ENCODE data around the gene MS4A2.

MS4A2 gene

GRCh38 chr11:60088364-60088763 is at the start of gene MS4A2:
MS4A2 (plus strand) TSS chr11:60088664; CDS start chr11:60088766, 102 bp downstream.
- TF ChIP-seq GATA3 (IDR thresholded peaks at IDR 0.05; ENCODE audit: low read depth, low read length), result no peak
- TF ChIP-seq GATA2 (IDR thresholded peaks at IDR 0.05; ENCODE audit: low read depth, low read length), result no peak

- TF ChIP-seq GATA3 (IDR thresholded peaks at IDR 0.05; ENCODE audit: low read depth, low read length) (no peak), GATA2 (IDR thresholded peaks at IDR 0.05; ENCODE audit: low read depth, low read length) (no peak)
Measured at GRCh38 chr11:60040109-60040508, 48.4 kb upstream of the MS4A2 start, which contains the start of gene OOSP2. OOSP2 (plus strand) TSS chr11:60040409; CDS start chr11:60040460, 51 bp downstream.

- TF ChIP-seq GATA3 (IDR thresholded peaks at IDR 0.05; ENCODE audit: low read depth, low read length), result no peak
- no peak for TF ChIP-seq GATA2 (IDR thresholded peaks at IDR 0.05; ENCODE audit: low read depth, low read length)
Measured at GRCh38 chr11:60056349-60056969, 32.0 kb upstream of the MS4A2 start, which contains the start of gene MS4A3. MS4A3 (plus strand) TSS chr11:60056665; CDS start chr11:60061161, 4,496 bp downstream.

- TF ChIP-seq GATA2 (IDR thresholded peaks at IDR 0.05; ENCODE audit: low read depth, low read length) (no peak), GATA3 (IDR thresholded peaks at IDR 0.05; ENCODE audit: low read depth, low read length) (no peak)
Measured at GRCh38 chr11:60059052-60059451, 29.4 kb upstream of the MS4A2 start.

- no peak for TF ChIP-seq GATA3 (IDR thresholded peaks at IDR 0.05; ENCODE audit: low read depth, low read length)
Measured at GRCh38 chr11:60059521-60060240, 28.8 kb upstream of the MS4A2 start.

- TF ChIP-seq GATA3 (IDR thresholded peaks at IDR 0.05; ENCODE audit: low read depth, low read length) (no peak), GATA2 (IDR thresholded peaks at IDR 0.05; ENCODE audit: low read depth, low read length) (no peak)
Measured at GRCh38 chr11:60064111-60064510, 24.4 kb upstream of the MS4A2 start.

GRCh38 chr11:60065801-60066200 is 22.7 kb upstream of the MS4A2 start:
- TF ChIP-seq GATA3 (IDR thresholded peaks at IDR 0.05; ENCODE audit: low read depth, low read length), result no peak
- no peak for TF ChIP-seq GATA2 (IDR thresholded peaks at IDR 0.05; ENCODE audit: low read depth, low read length)

- TF ChIP-seq GATA3 (IDR thresholded peaks at IDR 0.05; ENCODE audit: low read depth, low read length) (0 out of 2 replicates have a peak, but pooled peaks have one; percentile 28), GATA2 (IDR thresholded peaks at IDR 0.05; ENCODE audit: low read depth, low read length) (0 out of 2 replicates have a peak, but pooled peaks have one; percentile 13)
Measured at GRCh38 chr11:60069450-60069849, 19.0 kb upstream of the MS4A2 start.

- no peak for TF ChIP-seq GATA2 (IDR thresholded peaks at IDR 0.05; ENCODE audit: low read depth, low read length)
- TF ChIP-seq GATA3 (IDR thresholded peaks at IDR 0.05; ENCODE audit: low read depth, low read length), result no peak
Measured at GRCh38 chr11:60077216-60077817, 11.1 kb upstream of the MS4A2 start.

- TF ChIP-seq GATA2 (IDR thresholded peaks at IDR 0.05; ENCODE audit: low read depth, low read length) (no peak), GATA3 (IDR thresholded peaks at IDR 0.05; ENCODE audit: low read depth, low read length) (no peak)
Measured at GRCh38 chr11:60077981-60078380, 10.5 kb upstream of the MS4A2 start.

- TF ChIP-seq GATA3 (IDR thresholded peaks at IDR 0.05; ENCODE audit: low read depth, low read length) (no peak), GATA2 (IDR thresholded peaks at IDR 0.05; ENCODE audit: low read depth, low read length) (no peak)
Measured at GRCh38 chr11:60078745-60079144, 9.7 kb upstream of the MS4A2 start.

- TF ChIP-seq GATA2 (IDR thresholded peaks at IDR 0.05; ENCODE audit: low read depth, low read length) (no peak), GATA3 (IDR thresholded peaks at IDR 0.05; ENCODE audit: low read depth, low read length) (no peak)
Measured at GRCh38 chr11:60080535-60080934, 7.9 kb upstream of the MS4A2 start.

GRCh38 chr11:60084631-60085273 is 3.7 kb upstream of the MS4A2 start:
- TF ChIP-seq GATA3 (IDR thresholded peaks at IDR 0.05; ENCODE audit: low read depth, low read length) (no peak), GATA2 (IDR thresholded peaks at IDR 0.05; ENCODE audit: low read depth, low read length) (no peak)

- TF ChIP-seq GATA3 (IDR thresholded peaks at IDR 0.05; ENCODE audit: low read depth, low read length) (no peak), GATA2 (IDR thresholded peaks at IDR 0.05; ENCODE audit: low read depth, low read length) (no peak)
Measured at GRCh38 chr11:60085909-60086308, 2.6 kb upstream of the MS4A2 start.

All from SH-SY5Y (cell line).